H1 (cell line): Measurements from ENCODE around the gene RNASE2. TPM values are rescaled to one million over a fixed set of nuclear protein-coding genes. Genes with fewer than 3 reads are reported as not detected.
"Not testable (repeated sequence)": the region's sequence is repeated elsewhere in the genome, so short reads cannot be mapped to it uniquely, and the experiment has no call there.

Source experiments
- CTCF ChIA-PET: fragments of 300-600 bp; sonication (Branson Sonifier 250); formaldehyde crosslinking; loops from one replicate; lab custom pipeline; 2021; ENCODE audit not compliant: partially characterized antibody; lab: Charles Lee
- POLR2A ChIA-PET: fragments of 300-600 bp; sonication (Branson Sonifier 250); formaldehyde crosslinking; loops from one replicate; lab custom pipeline; 2021; ENCODE audit warnings: inconsistent platforms; ENCODE audit not compliant: partially characterized antibody; lab: Charles Lee
- DNase-seq, 2 experiments: peaks; one replicate each; pipeline versions ENCODE4 v3.0.0 to v3.0.0-alpha.2; 2010 to 2022; ENCODE audit warnings: low spot score in 2 of 2, low read depth in 1 of 2, mixed read lengths in 1 of 2
- FAIRE-seq: peaks from 2 replicates; lab custom pipeline; 2011; peaks lifted over from hg19 to GRCh38; lab: Jason Lieb, UNC
- H2AFZ ChIP-seq: 2 replicates; pipeline ENCODE4 v1.8.1; 2012; ENCODE audit warnings: low read length, inconsistent platforms
- H2AK5ac ChIP-seq: 2 replicates; pipeline ENCODE4 v1.6.1; 2013; ENCODE audit warnings: low read depth, low read length
- H2BK120ac ChIP-seq: replicated peaks from 2 replicates; pipeline ENCODE3; 2013; ENCODE audit warnings: low read depth, low read length, inconsistent platforms
- H2BK12ac ChIP-seq: 2 replicates; pipeline ENCODE4 v1.6.1; 2013; ENCODE audit warnings: low read depth, low read length
- H2BK15ac ChIP-seq: 2 replicates; pipeline ENCODE4 v1.6.1; 2013; ENCODE audit warnings: low read length
- H2BK20ac ChIP-seq: 2 replicates; pipeline ENCODE4 v1.6.1; 2013; ENCODE audit warnings: low read length
- H2BK5ac ChIP-seq: 2 replicates; pipeline ENCODE4 v1.6.1; 2013; ENCODE audit warnings: low read depth, low read length
- H3K14ac ChIP-seq: 2 replicates; pipeline ENCODE4 v1.6.1; 2013; ENCODE audit warnings: inconsistent platforms; ENCODE audit not compliant: insufficient read length
- H3K18ac ChIP-seq: 2 replicates; pipeline ENCODE4 v1.6.1; 2013; ENCODE audit warnings: low read length; ENCODE audit errors: extremely low read depth
- H3K23ac ChIP-seq: 2 replicates; pipeline ENCODE4 v1.6.1; 2013; ENCODE audit warnings: inconsistent platforms; ENCODE audit not compliant: insufficient read length
- H3K23me2 ChIP-seq: 2 replicates; pipeline ENCODE4 v1.6.1; 2013; ENCODE audit warnings: low read depth, low read length
- H3K27ac ChIP-seq: 2 replicates; pipeline ENCODE4 v1.6.1; 2011; ENCODE audit warnings: low read depth, low read length, inconsistent platforms
- H3K27me3 ChIP-seq, 4 experiments: replicated peaks in 1 of 4; 1 replicate in 1 of 4; 2 replicates in 3 of 4; pipeline versions ENCODE4 v1.6.1 to v1.8.1; 2011 to 2013; ENCODE audit warnings: low read length in 3 of 4, mild to moderate bottlenecking in 3 of 4, inconsistent platforms in 2 of 4, mixed read lengths in 2 of 4, moderate library complexity in 1 of 4; ENCODE audit not compliant: control insufficient read depth in 3 of 4, insufficient read depth in 3 of 4; ENCODE audit errors: extremely low read depth in 1 of 4
- H3K36me3 ChIP-seq, 4 experiments: 2 replicates each; pipeline versions ENCODE4 v1.6.1 to v1.8.1; 2011 to 2013; ENCODE audit warnings: mild to moderate bottlenecking in 4 of 4, low read length in 3 of 4, moderate library complexity in 2 of 4, control low read depth in 1 of 4, inconsistent platforms in 1 of 4; ENCODE audit not compliant: insufficient read depth in 4 of 4, control insufficient read depth in 2 of 4
- H3K4ac ChIP-seq: replicated peaks from 2 replicates; pipeline ENCODE3; 2013; ENCODE audit warnings: low read length, low read depth, mixed read lengths, inconsistent platforms; ENCODE audit not compliant: insufficient read length
- H3K4me1 ChIP-seq, 4 experiments: replicated peaks in 1 of 4; 1 replicate in 1 of 4; 2 replicates in 3 of 4; pipeline versions ENCODE4 v1.6.1 to v1.8.1; 2011 to 2013; ENCODE audit warnings: low read length in 3 of 4, inconsistent platforms in 2 of 4, mixed read lengths in 1 of 4; ENCODE audit not compliant: insufficient read depth in 4 of 4, control insufficient read depth in 3 of 4
- H3K4me2 ChIP-seq, 2 experiments: 2 replicates each; pipeline versions ENCODE4 v1.6.1 to v1.8.1; 2011 to 2013; ENCODE audit warnings: low read depth in 2 of 2, low read length in 2 of 2, control low read depth in 1 of 2, inconsistent platforms in 1 of 2, mild to moderate bottlenecking in 1 of 2; ENCODE audit not compliant: insufficient read depth in 1 of 2
- H3K4me3 ChIP-seq, 4 experiments: fragments of 200-600, 300-600 bp in 1 of 4; sonication (generic), shearing (Covaris generic), sonication (Bioruptor Twin) in 1 of 4; 2 replicates each; pipeline versions ENCODE4 v1.5.1 to v1.8.1; 2011 to 2016; ENCODE audit warnings: low read length in 4 of 4, low read depth in 3 of 4, control low read depth in 2 of 4, inconsistent platforms in 2 of 4, mild to moderate bottlenecking in 2 of 4, mixed read lengths in 1 of 4, moderate library complexity in 1 of 4; ENCODE audit not compliant: insufficient read depth in 2 of 4; ENCODE audit errors: extremely low read depth in 1 of 4
- H3K56ac ChIP-seq: replicated peaks from 2 replicates; pipeline ENCODE3; 2013; ENCODE audit warnings: low read depth, mild to moderate bottlenecking, mixed read lengths, low read length, inconsistent platforms; ENCODE audit not compliant: insufficient read length
- H3K79me1 ChIP-seq: 2 replicates; pipeline ENCODE4 v1.6.1; 2013; ENCODE audit warnings: low read depth, low read length, control low read depth
- H3K79me2 ChIP-seq, 2 experiments: 2 replicates each; pipeline versions ENCODE4 v1.6.1 to v1.8.1; 2012 to 2013; ENCODE audit warnings: low read length in 2 of 2, mild to moderate bottlenecking in 2 of 2, inconsistent platforms in 1 of 2; ENCODE audit not compliant: insufficient read depth in 2 of 2, control insufficient read depth in 1 of 2
- H3K9ac ChIP-seq, 4 experiments: replicated peaks in 1 of 4; 1 replicate in 1 of 4; 2 replicates in 3 of 4; pipeline versions ENCODE4 v1.6.1 to v1.8.1; 2011 to 2013; ENCODE audit warnings: low read depth in 3 of 4, low read length in 3 of 4, control low read depth in 2 of 4, mild to moderate bottlenecking in 2 of 4, moderate library complexity in 2 of 4, inconsistent platforms in 1 of 4; ENCODE audit errors: extremely low read depth in 1 of 4
- H3K9me3 ChIP-seq, 2 experiments: 2 replicates each; pipeline versions ENCODE4 v1.6.1 to v1.8.1; 2012 to 2013; ENCODE audit warnings: mild to moderate bottlenecking in 2 of 2, moderate library complexity in 2 of 2, control low read depth in 1 of 2, inconsistent platforms in 1 of 2, low read depth in 1 of 2, low read length in 1 of 2, mixed read lengths in 1 of 2; ENCODE audit not compliant: insufficient read depth in 2 of 2
- H4K20me1 ChIP-seq, 2 experiments: replicated peaks in 1 of 2; 2 replicates each; pipeline versions ENCODE3 to v1.8.1; 2011 to 2013; ENCODE audit warnings: inconsistent platforms in 2 of 2, low read length in 2 of 2, mild to moderate bottlenecking in 1 of 2; ENCODE audit not compliant: insufficient read depth in 2 of 2, control insufficient read depth in 1 of 2
- H4K5ac ChIP-seq: 2 replicates; pipeline ENCODE4 v1.6.1; 2013; ENCODE audit warnings: low read length, low read depth, mixed read lengths, inconsistent platforms; ENCODE audit not compliant: insufficient read length
- H4K8ac ChIP-seq: 2 replicates; pipeline ENCODE4 v1.8.0; 2013; ENCODE audit warnings: mild to moderate bottlenecking, moderate library complexity, low read length, inconsistent platforms; ENCODE audit not compliant: insufficient read depth; ENCODE audit errors: extremely low read depth
- H4K91ac ChIP-seq: replicated peaks from 2 replicates; pipeline ENCODE3; 2013; ENCODE audit warnings: low read length, mixed read lengths, inconsistent platforms; ENCODE audit not compliant: insufficient read length
- BCL11A ChIP-seq, 2 experiments: IDR thresholded peaks; one replicate each; pipeline ENCODE4 v1.6.1; 2011; ENCODE audit warnings: low read depth in 2 of 2, low read length in 2 of 2, mild to moderate bottlenecking in 2 of 2
- CHD1 ChIP-seq: IDR thresholded peaks from 2 replicates; pipeline ENCODE4 v1.6.1; 2012; ENCODE audit warnings: low read depth, low read length, improper control_type of control experiment
- HDAC2 ChIP-seq, 2 experiments: fragments of 300-600 bp in 1 of 2; sonication (generic) in 1 of 2; IDR thresholded peaks; 2 replicates each; pipeline ENCODE4 v1.6.1; 2011 to 2012; ENCODE audit warnings: low read depth in 2 of 2, low read length in 2 of 2, mild to moderate bottlenecking in 2 of 2, moderate library complexity in 2 of 2, borderline replicate concordance in 1 of 2, inconsistent platforms in 1 of 2
- JUN ChIP-seq: IDR thresholded peaks from 2 replicates; pipeline ENCODE4 v1.6.1; 2011; ENCODE audit warnings: low read depth, mild to moderate bottlenecking, improper control_type of control experiment, low read length
- PHF8 ChIP-seq: fragments of 200-600 bp; sonication (generic); conservative IDR thresholded peaks from 2 replicates; pipeline ENCODE4 v1.7.1; 2012; ENCODE audit warnings: low read depth, mild to moderate bottlenecking, inconsistent platforms, low read length, moderate library complexity
- RXRA ChIP-seq: IDR thresholded peaks from 2 replicates; pipeline ENCODE4 v1.6.1; 2011; ENCODE audit warnings: low read depth, mild to moderate bottlenecking, low read length, moderate library complexity; ENCODE audit not compliant: insufficient read depth
- USF2 ChIP-seq: IDR thresholded peaks from 2 replicates; pipeline ENCODE4 v1.6.1; 2011; ENCODE audit warnings: low read length, improper control_type of control experiment
- WGBS, 2 experiments: shearing (Covaris generic) in 1 of 2; methylation state at CpG; one replicate each; pipeline versions ENCODE4 v1.1.6 to v1.1.7; 2013 to 2015; ENCODE audit warnings: low lambda C conversion rate in 2 of 2, mixed read lengths in 2 of 2, inconsistent platforms in 1 of 2, low coverage in 1 of 2, missing lambda C conversion rate in 1 of 2; ENCODE audit not compliant: insufficient replicate concordance in 2 of 2, insufficient coverage in 1 of 2, insufficient read length in 1 of 2; ENCODE audit errors: extremely low coverage in 1 of 2, missing lambda C conversion rate in 1 of 2; 5-methylcytosine and 5-hydroxymethylcytosine counted together
- polyA plus RNA-seq, 7 experiments: library from polyadenylated mRNA; depleted of rRNA in 3 of 7; stranded (reverse) in 5 of 7; unstranded in 2 of 7; fragments of >200 nt in 5 of 7; fragments of 200-250 nt in 2 of 7; gene quantifications; 1 replicate in 5 of 7; 2 replicates in 1 of 7; 4 replicates in 1 of 7; pipeline versions ENCODE4 v1.2.1 to v1.2.3, GENCODE V29; 2011 to 2013; ENCODE audit warnings: missing spikeins in 2 of 7, mixed read lengths in 2 of 7
- total RNA-seq: library from RNA; stranded (reverse); fragmentation: NEBNext Ultra II Directional; extraction: Animal tissue kit (Norgen Biotek cat#: 25700); gene quantifications from 2 replicates; pipeline ENCODE4 v1.2.1, GENCODE V29; 2021

The RNASE2 gene
- total and polyA plus RNA-seq, 2 of the 8 experiments (the other 6 are each of a cell fraction or from before 2014, with no cell fraction given) = not detected

- TF ChIP-seq BCL11A (IDR thresholded peaks at IDR 0.05; ENCODE audit: low read depth in 2 of 2, low read length in 2 of 2) = no peak
- TF ChIP-seq JUN = no peak
- no peak for TF ChIP-seq USF2
- no peak for TF ChIP-seq PHF8
- no peak for TF ChIP-seq RXRA
- TF ChIP-seq CHD1 = no peak
- TF ChIP-seq HDAC2 (IDR thresholded peaks at IDR 0.05; ENCODE audit: borderline replicate concordance in 1 of 2, low read depth in 2 of 2, low read length in 2 of 2) = no peak
Observed at GRCh38 chr14:20907214-20907613, 48.1 kb upstream of the RNASE2 start (continued).

- H4K20me1 ChIP-seq, H3K79me1 ChIP-seq, H2BK120ac ChIP-seq, H4K8ac ChIP-seq, H2BK5ac ChIP-seq, H3K9ac ChIP-seq, H3K4ac ChIP-seq, H3K23ac ChIP-seq, H3K27ac ChIP-seq, FAIRE-seq, H3K56ac ChIP-seq, POLR2A ChIA-PET, H3K36me3 ChIP-seq, H3K9me3 ChIP-seq, H3K23me2 ChIP-seq, H3K4me3 ChIP-seq, H2BK12ac ChIP-seq, H2AK5ac ChIP-seq, H4K91ac ChIP-seq, H3K18ac ChIP-seq, H3K4me1 ChIP-seq, H2BK15ac ChIP-seq, DNase-seq, H3K79me2 ChIP-seq, H4K5ac ChIP-seq, H2AFZ ChIP-seq, H3K27me3 ChIP-seq, H3K4me2 ChIP-seq, H3K14ac ChIP-seq, H2BK20ac ChIP-seq: not testable (repeated sequence)
- 85% methylated on average over 13 of the region's 14 CpGs; no CpG with 5 or more reads in 1 of the 2 experiments for WGBS, 2 experiments
- CTCF ChIA-PET = interaction anchor here (1.7 kb wide), 1 partner anchor 60 kb away, joined by 4 read pairs; no protein-coding TSS in a partner anchor
Observed at GRCh38 chr14:20910822-20911221, 44.5 kb upstream of the RNASE2 start.
